PC-9 (cell line): ENCODE measurements around the gene REXO5. TPM values are rescaled to one million over a fixed set of nuclear protein-coding genes. Genes with fewer than 3 reads are reported as not detected.

Experiments used
- BruUV-seq: library from RNA; stranded (reverse); fragments of 400-500 nt; replicated peaks from 2 replicates; lab custom pipeline; 2021; lab: Mats Ljungman, UMichigan
- CTCF ChIA-PET: fragments of 300-600 bp; sonication (Branson Sonifier 250); formaldehyde crosslinking; loops from one replicate; lab custom pipeline; 2022; ENCODE audit warnings: antibody characterized with exemption; lab: Charles Lee
- POLR2A ChIA-PET: fragments of 300-600 bp; sonication (Branson Sonifier 250); formaldehyde crosslinking; loops from one replicate; lab custom pipeline; 2022; ENCODE audit warnings: antibody characterized with exemption; ENCODE audit not compliant: unreplicated experiment; lab: Charles Lee
- DNase-seq, 2 experiments: peaks; one replicate each; pipeline versions ENCODE4 v3.0.0 to v3.0.0-alpha.2; 2015 to 2022; ENCODE audit warnings: mixed read lengths in 1 of 2
- H2AFZ ChIP-seq: fragments of 200-600 bp; sonication (generic); 2 replicates; pipeline ENCODE4 v1.8.1; 2017; ENCODE audit warnings: antibody characterized with exemption
- H3F3A ChIP-seq: fragments of 200-600 bp; sonication (generic); 2 replicates; pipeline ENCODE4 v1.8.1; 2017; ENCODE audit warnings: antibody characterized with exemption, mild to moderate bottlenecking, low read depth; ENCODE audit not compliant: insufficient read depth
- H3K27ac ChIP-seq: fragments of 200-600 bp; sonication (generic); 2 replicates; pipeline ENCODE4 v1.6.1; 2016; ENCODE audit warnings: mixed run types
- H3K27me3 ChIP-seq: fragments of 200-600 bp; sonication (generic); 2 replicates; pipeline ENCODE4 v1.6.1; 2016; ENCODE audit warnings: low read depth, mixed run types; ENCODE audit not compliant: insufficient read depth
- H3K36me3 ChIP-seq: fragments of 200-600 bp; sonication (generic); 2 replicates; pipeline ENCODE4 v1.6.1; 2016; ENCODE audit warnings: low read depth, mixed run types
- H3K4me1 ChIP-seq: fragments of 200-600 bp; sonication (generic); replicated peaks from 2 replicates; pipeline ENCODE4 v1.6.1; 2016; ENCODE audit warnings: mixed run types; ENCODE audit not compliant: insufficient read depth
- H3K4me2 ChIP-seq: fragments of 200-600 bp; sonication (generic); 2 replicates; pipeline ENCODE4 v1.6.1; 2017; ENCODE audit warnings: mixed run types
- H3K4me3 ChIP-seq: fragments of 200-600 bp; sonication (generic); 2 replicates; pipeline ENCODE4 v1.6.1; 2016; ENCODE audit warnings: mixed run types
- H3K79me2 ChIP-seq: fragments of 200-600 bp; sonication (generic); 2 replicates; pipeline ENCODE4 v1.6.1; 2017; ENCODE audit warnings: low read depth, mixed run types
- H3K9me2 ChIP-seq: fragments of 200-600 bp; sonication (generic); 2 replicates; pipeline ENCODE4 v1.8.1; 2017; ENCODE audit warnings: mild to moderate bottlenecking; ENCODE audit not compliant: insufficient read depth
- H3K9me3 ChIP-seq: fragments of 200-600 bp; sonication (generic); 2 replicates; pipeline ENCODE4 v1.8.1; 2016; ENCODE audit warnings: low read depth; ENCODE audit not compliant: insufficient read depth
- H4K20me1 ChIP-seq: fragments of 200-600 bp; sonication (generic); 2 replicates; pipeline ENCODE4 v1.8.1; 2017; ENCODE audit not compliant: insufficient read depth
- CTCF ChIP-seq: fragments of 200-600 bp; sonication (generic); conservative IDR thresholded peaks from 2 replicates; pipeline ENCODE4 v1.6.1; 2017; ENCODE audit warnings: mixed run types, antibody characterized with exemption, mild to moderate bottlenecking, moderate library complexity
- EZH2 ChIP-seq: fragments of 200-600 bp; sonication (generic); IDR thresholded peaks from 2 replicates; pipeline ENCODE4 v1.8.0; 2017; ENCODE audit warnings: antibody characterized with exemption, low read depth
- intact Hi-C: fragments of 100-400 bp; cut with micrococcal nuclease; formaldehyde crosslinking; loops from one replicate; pipeline ENCODE4 v1.10.0; 2022; ENCODE audit not compliant: unreplicated experiment
- total RNA-seq: library from RNA; stranded (reverse); gene quantifications from 2 replicates; pipeline ENCODE4 v1.2.3, GENCODE V29; 2021

The REXO5 gene
- total RNA-seq, 1 experiment from 2014 or later = 13.2 TPM

- Histone ChIP-seq H3K9me2 (no peaks in the 10 kb centered on the region), H3K27ac (no peak overlapping the region), H3K36me3 (0 out of 2 replicates have a peak, but pooled peaks cover 10% of the 10 kb centered on the region), H3K4me1 (peaks cover 29% of the 10 kb centered on the region), H3K4me3 (no peak overlapping the region), H3K79me2 (peaks cover 78% of the 10 kb centered on the region), H3F3A (peaks cover 17% of the 10 kb centered on the region), H3K9me3 (no peaks in the 10 kb centered on the region; the same call in 1 of the 2 replicates), H3K4me2 (0 out of 2 replicates have a peak overlapping the region, but pooled peaks have one; percentile 6), H4K20me1 (peaks cover 9% of the 10 kb centered on the region), H3K27me3 (no peaks in the 10 kb centered on the region), H2AFZ (no peak overlapping the region)
- no TSS peak for BruUV-seq
- TF ChIP-seq CTCF = no peak
- no peak for TF ChIP-seq EZH2
- no peak for DNase-seq
- CTCF ChIA-PET = no interaction called here
- POLR2A ChIA-PET = interaction anchor here (0.6 kb wide), 1 partner anchor 30 kb away, joined by 12 read pairs; no protein-coding TSS in a partner anchor
- intact Hi-C loops = no loop called here
Observed at GRCh38 chr16:20883554-20884239, 77.4 kb downstream of the REXO5 start.

GRCh38 chr16:20884240-20884556 lies 77.9 kb downstream of the REXO5 start:
- intact Hi-C loops = no loop called here
- no peaks in the 10 kb centered on the region; the same call in 1 of the 2 replicates for H3K9me3 ChIP-seq
- no peak overlapping the region for H3K27ac ChIP-seq
- H3K4me3 ChIP-seq = no peak overlapping the region
- BruUV-seq = no TSS peak
- 0 out of 2 replicates have a peak, but pooled peaks cover 10% of the 10 kb centered on the region for H3K36me3 ChIP-seq
- no peak overlapping the region for H2AFZ ChIP-seq
- H3F3A ChIP-seq = peaks cover 15% of the 10 kb centered on the region
- DNase-seq = no peak
- no peak overlapping the region for H3K4me2 ChIP-seq
- peaks cover 24% of the 10 kb centered on the region for H3K4me1 ChIP-seq
- no peaks in the 10 kb centered on the region for H3K27me3 ChIP-seq
- peaks cover 9% of the 10 kb centered on the region for H4K20me1 ChIP-seq
- no peaks in the 10 kb centered on the region for H3K9me2 ChIP-seq
- peaks cover 78% of the 10 kb centered on the region for H3K79me2 ChIP-seq
- ChIA-PET CTCF (no interaction called here), POLR2A (no interaction called here)
- no peak for TF ChIP-seq EZH2
- TF ChIP-seq CTCF = no peak

GRCh38 chr16:20886320-20886719 lies 80.0 kb downstream of the REXO5 start:
- Histone ChIP-seq H3K27ac (no peak overlapping the region), H2AFZ (no peak overlapping the region), H3K4me1 (peaks cover 7% of the 10 kb centered on the region), H3K9me2 (no peaks in the 10 kb centered on the region), H3K79me2 (peaks cover 78% of the 10 kb centered on the region), H3K27me3 (no peaks in the 10 kb centered on the region), H3K4me2 (no peak overlapping the region), H3K4me3 (no peak overlapping the region), H3F3A (no peaks in the 10 kb centered on the region), H3K36me3 (peaks cover 14% of the 10 kb centered on the region; the same call in 1 of the 2 replicates), H4K20me1 (peaks cover 4% of the 10 kb centered on the region), H3K9me3 (no peaks in the 10 kb centered on the region; the same call in 1 of the 2 replicates)
- intact Hi-C loops = no loop called here
- no peak for DNase-seq
- ChIA-PET CTCF (interaction anchor here (0.7 kb wide), 1 partner anchor 10 kb away, joined by 5 read pairs; no protein-coding TSS in a partner anchor), POLR2A (no interaction called here)
- BruUV-seq = no TSS peak
- no peak for TF ChIP-seq CTCF
